GOT3 (cell line): ENCODE measurements around the gene SLC7A9.
"Not testable (repeated sequence)": the region's sequence is repeated elsewhere in the genome, so short reads cannot be mapped to it uniquely, and the experiment has no call there.

Experiments
- DNase-seq: peaks from one replicate; lab custom pipeline; 2025; ENCODE audit warnings: mixed read lengths; lab: John Stamatoyannopoulos, UW

The SLC7A9 gene

DNA sequence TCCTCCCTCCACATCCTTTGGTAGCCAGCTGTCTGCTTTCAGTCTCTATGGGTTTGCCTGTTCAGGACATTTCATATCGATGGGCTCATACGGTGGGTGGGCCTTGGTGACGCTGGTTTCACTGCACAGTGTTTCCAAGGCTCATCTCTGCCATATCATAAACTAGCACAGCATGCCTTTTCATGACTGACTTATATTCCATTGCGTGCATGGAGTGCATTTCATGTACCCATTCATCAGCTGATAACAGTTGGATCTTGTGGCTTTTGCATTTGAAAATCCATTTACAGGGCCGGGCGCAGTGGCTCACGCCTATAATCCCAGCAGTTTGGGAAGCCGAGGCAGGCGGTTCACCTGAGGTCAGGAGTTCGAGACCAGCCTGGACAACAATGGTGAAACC, 80.1 kb downstream of the SLC7A9 start:
- DNase-seq, result no peak

DNA sequence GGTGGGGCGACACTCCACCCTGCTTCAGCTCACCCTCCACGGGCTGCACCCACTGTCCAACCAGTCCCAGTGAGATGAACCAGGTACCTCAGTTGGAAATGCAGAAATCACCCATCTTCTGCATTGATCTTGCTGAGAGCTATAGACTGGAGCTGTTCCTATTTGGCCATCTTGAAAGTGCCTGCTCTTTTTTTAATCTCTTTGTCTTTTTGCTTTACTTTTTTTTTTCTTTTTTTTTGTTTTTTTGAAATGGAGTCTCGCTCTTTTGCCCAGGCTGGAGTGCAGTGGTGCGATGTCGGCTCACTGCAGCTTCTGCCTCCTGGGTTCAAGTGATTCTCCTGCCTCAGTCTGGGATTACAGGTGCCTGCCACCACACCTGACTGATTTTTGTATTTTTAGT, 81.7 kb downstream of the SLC7A9 start:
- not testable (repeated sequence) for DNase-seq

DNA sequence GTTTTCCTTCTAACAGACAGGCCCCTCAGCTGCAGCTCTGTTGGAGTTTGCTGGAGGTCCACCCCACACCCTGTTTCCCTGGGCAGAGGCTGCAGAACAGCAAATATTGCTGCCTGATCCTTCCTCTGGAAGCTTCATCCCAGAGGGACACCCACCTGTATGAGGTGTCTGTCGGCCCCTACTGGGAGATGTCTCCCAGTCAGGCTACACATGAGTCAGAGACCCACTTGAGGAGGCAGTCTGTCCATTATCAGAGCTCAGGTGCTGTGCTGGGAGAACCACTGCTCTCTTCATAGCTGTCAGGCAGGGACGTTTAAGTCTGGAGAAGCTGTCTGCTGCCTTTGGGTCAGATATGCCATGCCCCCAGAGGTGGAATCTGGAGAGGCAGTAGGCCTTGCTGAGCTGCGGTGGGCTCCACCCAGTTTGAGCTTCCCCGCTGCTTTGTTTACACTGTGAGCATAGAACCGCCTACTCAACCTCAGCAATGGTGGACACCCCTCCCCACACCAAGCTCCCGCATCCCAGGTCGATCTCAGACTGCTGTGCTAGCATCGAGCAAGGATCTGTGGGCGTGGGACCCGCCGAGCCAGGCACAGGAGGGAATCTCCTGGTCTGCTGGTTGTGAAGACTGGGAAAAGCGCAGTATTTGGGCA, 82.3 kb downstream of the SLC7A9 start:
- DNase-seq, result not testable (repeated sequence)

DNA sequence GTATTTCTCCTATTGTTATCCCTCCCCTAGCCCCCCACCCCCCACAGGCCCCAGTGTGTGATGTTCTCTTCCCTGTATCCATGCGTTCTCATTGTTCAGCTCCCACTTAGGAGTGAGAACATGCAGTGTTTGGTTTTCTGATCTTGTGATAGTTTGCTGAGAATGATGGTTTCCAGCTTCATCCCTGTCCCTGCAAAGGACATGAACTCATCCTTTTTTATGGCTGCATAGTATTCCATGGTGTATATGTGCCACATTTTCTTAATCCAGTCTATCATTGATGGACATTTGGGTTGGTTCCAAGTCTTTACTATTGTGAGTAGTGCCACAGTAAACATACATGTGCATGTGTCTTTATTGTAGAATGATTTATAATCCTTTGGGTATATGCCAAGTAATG, 87.5 kb downstream of the SLC7A9 start:
- DNase-seq, result not testable (repeated sequence)

DNA sequence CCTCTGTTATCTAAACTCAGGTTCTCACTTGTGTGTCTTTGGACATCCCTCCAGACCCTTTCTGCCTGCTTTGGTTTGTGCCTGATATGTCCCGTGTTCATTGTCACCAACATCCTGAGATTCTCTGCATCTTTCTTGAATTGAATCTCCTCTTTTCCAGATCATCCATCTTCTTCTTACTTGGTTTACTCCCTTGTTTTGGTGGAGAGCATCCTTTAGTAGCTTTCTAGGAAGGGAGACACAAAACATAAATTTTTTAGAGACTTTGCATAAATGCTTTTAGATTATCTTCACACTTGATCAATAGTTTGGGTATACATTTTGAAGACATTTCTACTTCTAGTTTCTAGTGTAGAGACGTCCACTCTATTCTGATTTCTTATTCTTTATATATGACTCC, 88.3 kb downstream of the SLC7A9 start:
- DNase-seq, result no peak
